Measurements from ENCODE around the gene ELFN2. TPM values are rescaled to one million over a fixed set of nuclear protein-coding genes. Genes with fewer than 3 reads are reported as not detected.
A peak's percentile ranks its signal among the peaks of the same experiment; 100 is the strongest.

Gene ELFN2
- total RNA-seq, 2 experiments from 2014 or later: 0.26 to 0.47 TPM

DNA sequence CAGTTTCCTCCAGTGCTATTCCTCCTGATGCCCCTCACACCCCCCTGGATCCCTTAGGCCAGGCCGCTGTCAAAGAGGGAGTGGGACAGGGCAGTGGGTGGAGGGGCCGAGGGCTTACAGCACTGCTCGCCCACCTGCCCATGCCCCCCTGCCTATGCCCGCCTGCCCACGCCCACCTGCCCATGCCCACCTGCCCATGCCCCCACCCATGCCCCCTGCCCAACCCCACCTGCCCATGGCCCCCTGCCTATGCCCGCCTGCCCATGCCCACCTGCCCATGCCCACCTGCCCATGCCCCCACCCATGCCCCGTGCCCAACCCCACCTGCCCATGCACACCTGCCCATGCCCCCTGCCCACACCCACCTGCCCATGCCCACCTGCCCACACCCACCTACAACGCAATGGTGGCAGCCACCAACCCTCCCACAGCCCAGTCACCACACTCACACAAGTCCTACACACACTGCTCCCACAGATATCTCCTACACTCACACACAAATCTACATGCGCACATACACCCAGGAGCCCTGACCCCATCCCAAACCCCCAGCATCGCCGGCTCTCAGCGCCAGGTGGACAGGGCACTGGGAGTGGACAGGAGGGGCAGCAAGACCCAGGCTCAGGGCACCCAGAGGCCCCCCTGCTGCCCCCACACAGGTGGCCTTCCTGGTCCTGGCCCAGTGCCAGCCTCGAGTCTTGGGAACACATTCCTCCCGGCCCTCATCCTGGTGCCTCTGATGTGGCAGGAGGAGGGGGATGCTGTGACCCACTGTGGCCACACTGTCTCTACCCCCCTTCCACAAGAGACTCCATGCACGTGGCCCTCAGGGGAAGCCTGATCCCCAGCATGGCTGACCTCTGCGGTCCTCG is 83.2 kb downstream of the ELFN2 start:
- DNase-seq (no peak), ATAC-seq (ENCODE audit: low read depth) (no peak)
- Mint-ChIP-seq H3K27ac (no peak overlapping the region), H3K36me3 (no peaks in the 10 kb centered on the region), H3K9me3 (no peaks in the 10 kb centered on the region), H3K27me3 (no peaks in the 10 kb centered on the region), H3K4me1 (no peaks in the 10 kb centered on the region), H3K4me3 (no peak overlapping the region)
- POLR2A ChIA-PET: no interaction called here

DNA sequence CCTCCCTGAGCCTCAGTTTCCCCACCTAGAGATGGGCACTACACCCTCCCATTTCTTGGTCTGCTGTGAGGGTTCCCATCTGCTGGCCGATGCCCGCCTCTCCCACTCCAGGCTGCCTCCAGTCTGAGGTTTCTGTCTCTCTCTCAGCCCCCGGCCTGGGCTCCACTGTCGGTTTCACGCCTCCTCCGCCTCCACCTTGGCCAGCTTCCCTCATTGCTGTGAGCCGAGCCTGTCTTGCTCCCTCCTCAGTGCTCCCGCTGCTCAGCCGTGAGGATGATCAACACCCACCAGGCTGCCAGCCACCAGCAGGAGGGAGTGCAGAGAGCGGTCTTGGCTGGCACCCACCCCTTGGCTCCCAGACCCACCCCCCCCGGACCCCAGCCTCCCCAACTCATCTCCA is 83.9 kb downstream of the ELFN2 start:
- Mint-ChIP-seq H3K4me3 (no peak overlapping the region), H3K36me3 (no peaks in the 10 kb centered on the region), H3K27me3 (peaks cover 2% of the 10 kb centered on the region), H3K27ac (no peak overlapping the region), H3K4me1 (no peaks in the 10 kb centered on the region), H3K9me3 (no peaks in the 10 kb centered on the region)
- DNase-seq (no peak), ATAC-seq (ENCODE audit: low read depth) (no peak)
- POLR2A ChIA-PET: no interaction called here

DNA sequence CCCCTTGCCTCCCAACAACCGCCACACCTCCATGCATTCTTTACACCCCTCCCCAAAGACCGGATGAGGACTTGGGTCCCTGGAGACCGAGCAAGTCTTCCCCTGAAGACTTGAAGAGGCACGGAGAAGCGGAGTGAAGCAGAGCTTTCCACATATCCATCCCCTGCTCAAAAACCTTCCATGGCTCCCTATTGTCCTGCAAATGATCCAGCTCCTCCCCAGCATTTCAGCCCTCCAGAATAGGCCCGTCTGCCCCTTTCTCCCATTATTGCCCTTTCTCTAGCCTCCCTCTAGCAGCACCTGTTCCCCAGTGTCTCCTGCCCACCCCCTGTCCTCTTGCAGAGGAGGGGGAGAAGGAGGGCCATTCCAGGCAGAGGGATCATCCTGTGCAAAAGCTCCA is 85.2 kb downstream of the ELFN2 start:
- no peaks in the 10 kb centered on the region for H3K36me3 Mint-ChIP-seq

DNA sequence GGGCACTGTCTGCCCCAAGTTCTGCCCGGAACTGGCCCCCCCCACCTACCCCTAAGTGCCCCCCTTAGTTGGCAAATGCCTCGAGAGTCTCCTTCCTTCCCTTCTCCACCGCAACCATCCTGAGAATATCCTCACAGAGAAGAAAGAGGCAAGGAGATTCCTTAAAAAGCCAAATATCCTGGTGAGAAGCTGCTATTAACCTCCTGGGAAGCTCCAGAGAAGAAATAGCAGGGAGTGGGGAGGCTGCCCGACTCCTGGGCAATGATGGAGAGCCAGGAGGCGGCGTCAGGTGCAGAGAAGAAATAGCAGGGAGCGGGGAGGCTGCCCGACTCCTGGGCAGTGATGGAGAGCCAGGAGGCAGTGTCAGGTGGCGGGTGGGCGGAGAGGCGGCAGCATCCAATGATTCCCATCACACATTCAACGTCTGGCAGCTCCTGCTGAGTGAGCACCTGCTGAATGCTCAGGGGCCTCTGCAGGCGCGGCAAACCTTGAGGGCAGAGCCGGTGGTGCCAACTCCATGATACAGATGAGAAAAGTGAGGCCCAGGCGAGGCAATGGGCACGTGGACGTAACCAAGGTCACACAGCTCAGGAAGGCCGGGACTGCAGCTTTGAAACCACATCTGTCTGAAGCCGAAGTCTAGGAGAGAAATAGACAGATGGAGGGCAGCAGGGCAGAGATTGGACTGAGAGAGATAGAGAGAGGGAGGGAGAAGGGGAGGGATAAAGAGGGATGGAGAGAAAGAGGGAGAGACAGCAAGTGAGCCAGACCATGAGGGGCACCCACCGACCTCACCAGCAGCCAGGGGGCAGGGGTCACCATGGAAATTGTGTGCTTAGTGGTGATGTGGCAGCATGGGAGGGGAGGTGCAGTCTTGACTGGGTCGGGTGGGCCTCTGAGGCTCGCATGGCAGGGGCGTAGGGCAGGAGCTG is 86.7 kb downstream of the ELFN2 start:
- POLR2A ChIA-PET: interaction anchor here (0.5 kb wide), 1 partner anchor 57 kb away, joined by 3 read pairs; no protein-coding TSS in a partner anchor
- no peaks in the 10 kb centered on the region for H3K4me1 Mint-ChIP-seq
- DNase-seq: no peak
- no peak overlapping the region for H3K4me3 Mint-ChIP-seq
- no peak overlapping the region for H3K27ac Mint-ChIP-seq
- H3K36me3 Mint-ChIP-seq: no peaks in the 10 kb centered on the region
- H3K9me3 Mint-ChIP-seq: no peaks in the 10 kb centered on the region
- ATAC-seq (ENCODE audit: low read depth): no peak
- H3K27me3 Mint-ChIP-seq: peaks cover 23% of the 10 kb centered on the region

More for the DNA sequence above, 85.2 kb downstream of the ELFN2 start:
- DNase-seq (no peak), ATAC-seq (ENCODE audit: low read depth) (no peak)
- POLR2A ChIA-PET: no interaction called here
- Mint-ChIP-seq H3K27me3 (peaks cover 10% of the 10 kb centered on the region), H3K4me1 (no peaks in the 10 kb centered on the region), H3K27ac (peak overlapping the region; percentile 56), H3K9me3 (no peaks in the 10 kb centered on the region), H3K4me3 (no peak overlapping the region)

DNA sequence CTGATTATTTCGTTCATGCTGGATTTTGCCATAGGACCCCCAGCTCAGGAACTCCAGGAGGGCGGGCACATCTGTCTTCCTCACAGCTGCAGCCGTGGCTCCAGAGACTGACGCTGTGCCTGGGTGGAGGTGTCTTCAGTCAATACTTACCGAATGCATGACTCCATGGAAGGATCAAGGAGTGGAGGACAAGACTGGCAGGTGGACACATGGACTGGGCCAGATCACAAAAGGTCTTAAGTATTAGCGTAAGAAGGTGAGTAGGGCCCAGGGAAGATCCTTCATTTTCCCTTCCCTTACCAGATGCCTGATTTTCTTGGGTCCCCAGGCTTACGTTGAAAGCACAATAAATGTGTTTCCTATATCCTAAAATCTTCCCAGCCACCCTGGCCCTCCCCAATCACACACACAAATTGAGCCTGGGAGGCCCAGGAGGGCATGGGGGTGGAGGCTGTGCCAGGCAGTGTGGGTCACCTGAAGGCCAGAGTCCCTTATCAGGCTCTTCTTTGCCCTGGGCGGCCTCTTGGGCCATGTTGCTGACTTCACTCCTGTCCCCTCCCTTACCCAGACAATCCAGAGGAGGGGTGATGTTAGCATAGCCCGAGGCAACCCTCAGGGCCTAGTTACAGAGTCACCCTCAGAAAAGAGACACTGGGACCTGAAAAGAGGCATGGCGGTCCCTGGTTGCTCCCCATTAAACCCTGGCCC is 88.6 kb downstream of the ELFN2 start:
- DNase-seq: no peak
- POLR2A ChIA-PET: no interaction called here
- ATAC-seq (ENCODE audit: low read depth): no peak
- Mint-ChIP-seq H3K36me3 (no peaks in the 10 kb centered on the region), H3K4me1 (peaks cover 4% of the 10 kb centered on the region), H3K27me3 (peaks cover 40% of the 10 kb centered on the region), H3K9me3 (no peaks in the 10 kb centered on the region), H3K27ac (no peak overlapping the region), H3K4me3 (no peak overlapping the region)

DNA sequence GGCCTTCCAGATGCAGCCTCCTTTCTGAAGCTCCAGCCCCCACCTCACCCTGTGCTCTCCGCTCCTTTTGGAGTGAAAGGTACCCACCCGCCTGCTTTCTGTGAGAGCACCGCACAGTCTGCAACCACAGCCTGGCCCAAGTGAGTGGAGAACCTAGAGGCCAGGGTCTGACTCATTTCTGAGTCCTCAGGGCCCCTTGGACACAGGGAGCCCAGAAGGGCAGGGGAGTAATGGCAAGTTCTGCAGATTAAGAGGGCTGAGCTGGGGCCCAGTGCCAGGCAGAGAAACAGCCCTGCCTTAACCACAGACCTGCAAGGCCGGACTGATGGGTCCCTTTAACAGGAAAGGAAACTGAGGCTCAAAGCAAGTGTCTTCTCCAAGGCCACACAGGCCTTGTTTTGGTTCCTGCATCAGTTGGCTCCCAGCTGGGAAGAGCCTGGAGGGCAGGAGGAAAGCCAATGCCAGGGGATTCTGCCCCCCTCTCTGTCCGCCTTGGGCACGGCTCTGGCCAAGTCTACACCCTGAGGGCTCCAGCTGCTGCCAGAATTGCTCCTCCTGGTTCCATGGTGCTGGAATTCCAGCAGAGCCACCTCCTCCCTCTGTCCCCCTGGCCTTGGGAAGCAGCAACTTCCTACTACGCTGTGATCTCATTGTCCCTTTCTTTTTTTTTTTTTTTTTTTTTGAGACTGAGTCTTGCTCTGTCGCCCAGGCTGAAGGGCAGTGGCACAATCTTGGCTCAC is 89.9 kb downstream of the ELFN2 start:
- no peaks in the 10 kb centered on the region for H3K36me3 Mint-ChIP-seq
- H3K9me3 Mint-ChIP-seq: no peaks in the 10 kb centered on the region
- peaks cover 5% of the 10 kb centered on the region for H3K4me1 Mint-ChIP-seq
- no peak for ATAC-seq (ENCODE audit: low read depth)
- peaks cover 53% of the 10 kb centered on the region for H3K27me3 Mint-ChIP-seq
- H3K27ac Mint-ChIP-seq: no peak overlapping the region
- H3K4me3 Mint-ChIP-seq: no peak overlapping the region
- DNase-seq: no peak
- POLR2A ChIA-PET: no interaction called here

DNA sequence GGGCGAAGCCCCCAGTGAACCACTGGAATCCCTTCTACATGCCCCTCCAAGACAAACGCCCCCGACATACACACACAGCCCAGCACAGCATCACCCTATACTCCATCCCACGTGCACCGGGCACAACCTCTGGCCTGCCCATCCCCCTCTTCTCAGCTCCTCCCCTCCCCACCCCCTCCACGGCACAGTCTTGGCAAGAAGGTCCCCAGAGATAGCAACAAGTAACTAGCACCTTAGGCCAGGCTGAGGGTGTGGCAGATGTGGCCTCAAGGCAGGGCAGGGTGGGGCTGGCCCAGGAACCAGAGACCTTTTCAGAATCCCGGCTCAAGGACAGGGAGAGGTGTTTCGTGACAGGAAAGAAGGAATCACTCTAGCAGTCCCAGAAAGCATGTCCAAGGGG is 90.7 kb downstream of the ELFN2 start:
- POLR2A ChIA-PET: no interaction called here

DNA sequence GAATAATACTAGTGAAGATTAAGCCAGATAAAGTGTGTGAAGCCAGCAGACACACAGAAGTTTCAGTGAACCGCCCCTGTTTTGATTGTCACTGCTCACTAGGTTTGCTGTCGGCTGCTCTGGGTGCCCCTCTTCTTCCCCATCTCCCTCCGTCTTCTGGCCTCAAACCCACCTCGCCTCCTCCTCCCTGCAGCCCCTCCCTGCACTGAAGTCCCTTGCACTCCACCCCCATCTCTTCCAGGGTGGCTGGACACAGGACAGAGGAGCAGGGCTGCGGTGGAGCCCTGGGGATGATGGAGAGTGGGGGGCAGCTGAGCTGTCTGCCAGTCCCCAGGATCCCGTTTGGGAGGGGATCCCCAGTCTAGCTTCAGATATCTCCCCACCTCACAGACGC is 91.5 kb downstream of the ELFN2 start:
- DNase-seq (no peak), ATAC-seq (ENCODE audit: low read depth) (no peak)
- Mint-ChIP-seq H3K36me3 (no peaks in the 10 kb centered on the region), H3K9me3 (no peaks in the 10 kb centered on the region), H3K27ac (no peak overlapping the region), H3K27me3 (peaks cover 58% of the 10 kb centered on the region), H3K4me1 (peaks cover 7% of the 10 kb centered on the region), H3K4me3 (no peak overlapping the region)
- POLR2A ChIA-PET: no interaction called here

More for the DNA sequence above, 90.7 kb downstream of the ELFN2 start:
- H3K4me3 Mint-ChIP-seq: no peak overlapping the region
- H3K27ac Mint-ChIP-seq: no peak overlapping the region
- H3K27me3 Mint-ChIP-seq: peaks cover 58% of the 10 kb centered on the region
- peaks cover 7% of the 10 kb centered on the region for H3K4me1 Mint-ChIP-seq
- ATAC-seq (ENCODE audit: low read depth): no peak
- DNase-seq: no peak
- H3K9me3 Mint-ChIP-seq: no peaks in the 10 kb centered on the region
- no peaks in the 10 kb centered on the region for H3K36me3 Mint-ChIP-seq

DNA sequence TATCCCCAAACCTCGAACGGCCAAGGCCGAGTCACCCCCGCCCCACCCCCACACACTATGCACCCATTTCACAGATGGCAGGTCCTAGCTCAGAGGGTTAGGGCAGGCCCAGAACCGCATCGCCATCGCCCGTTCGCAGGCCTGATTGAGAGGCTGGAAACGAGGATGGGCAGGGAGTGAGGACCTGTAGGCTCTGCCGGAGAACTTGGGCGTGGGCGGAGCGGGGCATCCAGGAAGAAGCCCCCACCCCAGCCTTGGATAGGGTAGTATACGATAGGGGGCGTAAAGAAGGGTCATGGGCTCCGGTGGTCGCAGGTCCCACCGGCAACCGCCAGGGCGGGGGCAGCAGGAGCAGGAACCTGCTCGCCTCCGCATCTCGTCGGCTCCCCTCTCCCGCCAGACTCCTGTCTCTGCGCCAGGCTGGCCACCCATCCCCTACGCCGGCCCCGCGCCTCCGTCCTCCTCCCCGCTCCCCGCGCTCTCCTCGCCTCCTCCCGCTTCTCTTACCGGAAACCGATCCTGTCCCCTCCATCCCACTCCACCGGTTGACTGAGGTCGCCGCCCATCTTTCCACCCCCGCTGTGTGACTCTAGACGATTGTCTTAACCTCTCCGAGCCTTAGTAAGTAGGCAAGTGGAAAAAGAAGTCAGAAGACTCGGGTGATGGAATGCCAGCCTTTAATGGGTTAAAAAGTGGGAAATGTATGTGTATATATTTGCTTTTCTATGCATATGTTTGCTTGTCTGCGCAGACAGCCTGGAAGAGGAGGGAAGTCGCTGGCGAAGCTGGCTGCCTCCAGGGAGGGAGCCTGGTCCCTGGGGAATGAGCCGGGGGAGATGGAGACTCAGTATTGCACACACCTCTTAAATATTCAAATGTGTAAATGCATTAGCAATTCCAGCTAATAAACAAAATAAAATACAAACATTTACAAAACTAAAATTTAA is 92.1 kb downstream of the ELFN2 start:
- Mint-ChIP-seq H3K4me1 (peaks cover 7% of the 10 kb centered on the region), H3K4me3 (no peak overlapping the region), H3K36me3 (no peaks in the 10 kb centered on the region), H3K27ac (no peak overlapping the region), H3K27me3 (peaks cover 58% of the 10 kb centered on the region), H3K9me3 (no peaks in the 10 kb centered on the region)
- ATAC-seq (ENCODE audit: low read depth) (no peak), DNase-seq (no peak)
- POLR2A ChIA-PET: no interaction called here

DNA sequence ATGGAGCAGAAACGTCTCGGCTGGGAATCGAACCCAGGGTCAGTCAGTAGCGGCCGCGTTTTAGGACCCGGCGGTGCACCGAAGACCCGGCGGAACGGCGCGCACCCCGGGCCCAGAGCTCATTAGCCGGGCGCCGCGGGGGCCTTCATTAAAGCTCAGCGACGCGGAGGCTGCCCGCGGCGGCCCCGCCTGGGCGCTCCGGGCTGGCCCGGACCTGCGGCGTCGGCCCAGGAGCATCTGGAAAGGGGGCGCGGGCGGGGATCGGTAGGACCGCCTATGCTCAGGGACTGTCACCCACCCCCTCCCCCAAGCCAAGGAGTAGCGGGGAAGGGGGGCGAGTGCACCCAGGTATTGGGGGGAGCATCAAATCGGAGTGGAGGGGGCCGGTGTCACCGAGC is 92.8 kb downstream of the ELFN2 start:
- DNase-seq (no peak), ATAC-seq (ENCODE audit: low read depth) (no peak)
- H3K4me3 Mint-ChIP-seq: no peak overlapping the region
- H3K4me1 Mint-ChIP-seq: peaks cover 7% of the 10 kb centered on the region
- H3K36me3 Mint-ChIP-seq: no peaks in the 10 kb centered on the region
- H3K27me3 Mint-ChIP-seq: peaks cover 59% of the 10 kb centered on the region
- no peak overlapping the region for H3K27ac Mint-ChIP-seq
- POLR2A ChIA-PET: interaction anchor here (0.6 kb wide), 1 partner anchor 246 kb away, joined by 3 read pairs; no protein-coding TSS in a partner anchor
- no peaks in the 10 kb centered on the region for H3K9me3 Mint-ChIP-seq

DNA sequence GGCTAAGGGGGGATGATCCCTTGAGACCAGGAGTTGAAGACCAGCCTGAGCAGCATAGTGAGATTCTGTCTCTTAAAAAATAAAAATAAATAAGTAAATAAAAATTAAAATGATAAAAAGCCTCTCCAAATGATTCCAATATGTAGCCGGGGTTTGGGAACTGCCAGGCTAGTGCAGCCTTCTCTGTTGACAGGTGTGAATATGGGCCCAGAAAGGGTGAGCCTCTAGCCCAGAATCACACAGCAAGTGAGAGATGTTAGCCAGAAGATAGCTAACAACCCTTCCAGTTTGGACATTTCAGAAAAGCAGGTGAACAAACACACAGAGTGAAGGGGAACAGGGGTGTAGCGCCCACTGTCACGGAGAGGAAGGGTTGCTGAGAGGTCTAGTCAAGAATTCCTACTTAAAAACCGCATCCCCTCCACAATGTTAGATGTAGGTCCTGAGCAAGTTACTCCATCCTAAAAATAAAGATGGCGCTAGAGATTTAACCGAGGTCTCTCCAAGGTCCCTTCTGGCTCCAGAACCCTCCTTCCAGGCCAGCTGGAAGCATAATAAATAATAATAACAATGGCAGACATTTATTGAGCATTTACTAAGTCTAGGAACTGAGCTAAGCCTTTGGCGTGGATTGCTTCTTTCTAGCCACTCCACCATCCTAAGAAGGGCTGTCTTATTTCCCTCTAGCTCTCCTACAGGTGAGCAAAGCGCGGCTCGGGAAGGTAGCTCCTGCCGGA is 93.4 kb downstream of the ELFN2 start:
- ATAC-seq (ENCODE audit: low read depth) (no peak), DNase-seq (no peak)
- H3K36me3 Mint-ChIP-seq: no peaks in the 10 kb centered on the region
- no peaks in the 10 kb centered on the region for H3K9me3 Mint-ChIP-seq
- H3K4me3 Mint-ChIP-seq: no peak overlapping the region
- POLR2A ChIA-PET: interaction anchor here (0.6 kb wide), 1 partner anchor 247 kb away, joined by 3 read pairs; no protein-coding TSS in a partner anchor
- no peak overlapping the region for H3K27ac Mint-ChIP-seq
- H3K4me1 Mint-ChIP-seq: peaks cover 7% of the 10 kb centered on the region
- peaks cover 64% of the 10 kb centered on the region for H3K27me3 Mint-ChIP-seq

Measured in activated naive CD8-positive, alpha-beta T cell treated with anti-CD3 and anti-CD28 coated beads, Interleukin-2, amount 10 ng/mL, durations not matched to agents 7 days and 5 days (primary cell).